Smooth muscle cell of bladder (primary cell): ENCODE results near the gene YAF2. TPM values are rescaled to one million over a fixed set of nuclear protein-coding genes. Genes with fewer than 3 reads are reported as not detected.

Source experiments
- total RNA-seq: library from RNA; depleted of rRNA; stranded (reverse); fragments of >200 nt; gene quantifications from 2 replicates; pipeline ENCODE4 v1.2.3, GENCODE V29; 2014

Gene YAF2, protein sequence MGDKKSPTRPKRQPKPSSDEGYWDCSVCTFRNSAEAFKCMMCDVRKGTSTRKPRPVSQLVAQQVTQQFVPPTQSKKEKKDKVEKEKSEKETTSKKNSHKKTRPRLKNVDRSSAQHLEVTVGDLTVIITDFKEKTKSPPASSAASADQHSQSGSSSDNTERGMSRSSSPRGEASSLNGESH
- total RNA-seq = 9.8 and 11.9 TPM in 2 replicates

DNA sequence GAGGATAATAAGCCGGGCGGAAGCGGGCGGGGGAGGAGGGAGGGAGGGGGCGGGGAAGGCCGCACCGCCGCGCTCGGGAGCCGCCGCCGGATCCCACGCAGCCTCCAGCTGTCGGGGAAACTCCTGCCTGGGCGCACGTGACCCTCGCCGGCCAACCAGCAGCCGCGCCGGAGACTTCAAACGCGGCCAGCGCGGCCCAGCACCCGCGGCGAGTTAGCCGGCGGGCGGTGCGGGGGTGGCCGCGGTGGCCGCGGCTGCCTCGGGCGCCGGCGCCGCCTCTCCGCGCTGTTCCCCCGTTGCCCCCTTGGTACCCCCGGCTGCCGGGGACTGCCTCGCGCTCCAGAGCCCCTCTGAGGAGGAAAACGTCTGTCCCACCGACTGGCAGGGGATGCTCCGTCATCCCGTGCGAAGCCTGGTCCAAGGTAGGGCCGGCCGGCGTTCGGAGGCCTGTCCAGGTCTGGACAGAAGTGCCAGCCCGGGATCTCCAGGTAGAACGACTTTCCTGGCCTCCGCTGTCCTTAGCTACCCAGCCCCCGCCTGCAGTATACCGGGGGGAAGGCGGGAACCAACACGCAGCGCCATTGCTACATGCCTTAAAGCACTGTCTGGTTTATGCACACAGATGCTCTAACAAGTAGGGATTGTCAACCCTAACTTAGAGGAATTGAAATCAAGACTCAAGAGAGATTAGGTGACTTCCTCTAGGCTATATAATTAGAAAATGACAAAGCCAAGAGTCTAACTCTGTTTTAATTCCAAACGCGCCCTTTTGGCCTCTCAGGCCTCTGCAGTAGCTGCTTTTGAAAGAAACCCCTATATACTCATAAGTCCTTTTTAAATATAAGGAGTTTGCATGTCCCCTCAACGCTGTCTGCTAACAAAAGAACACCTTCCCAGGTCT lies at the start of gene YAF2:
Gene YAF2 (minus strand): TSS at position 9 of the 901 bp plus-strand sequence. CDS start 68 bp downstream, outside the sequence.

DNA sequence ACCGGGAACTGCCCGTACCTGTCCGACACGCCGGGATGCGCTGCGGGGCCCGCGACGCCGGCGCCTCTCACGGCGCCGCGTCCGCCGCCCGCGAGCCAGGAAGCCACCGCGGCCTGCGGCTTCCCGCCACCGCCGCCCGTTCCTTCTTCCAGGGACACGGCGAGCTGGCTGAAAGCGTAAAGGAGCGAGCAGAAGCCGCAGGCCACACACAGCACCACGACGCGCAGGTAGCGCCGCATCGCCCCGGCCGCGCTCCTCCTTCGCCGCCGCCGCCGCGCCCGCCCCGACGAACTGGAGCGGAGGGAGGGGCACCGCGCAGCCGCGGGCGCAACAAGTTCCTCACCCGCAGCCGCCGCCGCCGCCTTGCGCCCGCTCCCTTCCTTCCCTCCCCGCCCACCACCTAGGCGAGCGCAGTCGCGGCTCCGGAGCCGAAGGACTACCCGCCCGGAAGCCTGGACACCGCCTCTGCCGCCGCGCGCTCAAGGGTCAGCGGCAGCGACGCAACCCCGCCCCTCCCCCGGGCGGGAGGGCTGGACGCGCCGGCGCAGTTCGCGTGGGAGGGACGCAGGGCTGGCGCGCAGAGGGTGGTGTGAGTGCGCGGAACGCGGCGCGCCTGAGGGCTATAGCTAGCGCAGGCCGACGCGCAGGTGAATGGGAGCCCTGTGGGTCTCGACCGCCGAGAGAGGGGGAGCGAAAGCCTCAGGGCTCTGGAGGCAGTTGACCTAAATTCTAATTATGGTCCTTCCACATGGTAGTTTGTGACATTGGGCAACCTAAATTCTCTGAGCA lies 93.4 kb downstream of the YAF2 start, which contains the start of gene GXYLT1:
Gene GXYLT1 (minus strand): TSS at position 467 of the 789 bp plus-strand sequence. CDS start 228 bp downstream, at position 239.

Other genes starting within 250 kb of the YAF2 start
- gene GXYLT1, start 93.4 kb downstream of the YAF2 start, total RNA-seq = 7.5 and 8.3 TPM in 2 replicates
- gene ZCRB1, start 87.8 kb upstream of the YAF2 start, total RNA-seq = 26.5 and 27.5 TPM in 2 replicates
- 54.3 and 64.8 TPM in 2 replicates for gene PPHLN1, start 87.9 kb upstream of the YAF2 start, total RNA-seq